Endodermal cell (in vitro differentiated cells): ENCODE measurements around the gene RGS21. TPM values are rescaled to one million over a fixed set of nuclear protein-coding genes. Genes with fewer than 3 reads are reported as not detected.

ENCODE experiments used
- DNase-seq: peaks from one replicate; pipeline ENCODE4 v3.0.0-alpha.2; 2017
- H3K27ac ChIP-seq: 2 replicates; pipeline ENCODE4 v1.5.1; 2013; ENCODE audit warnings: mild to moderate bottlenecking, low read depth, low read length, moderate library complexity
- H3K27me3 ChIP-seq: 2 replicates; pipeline ENCODE4 v1.6.1; 2013; ENCODE audit warnings: mild to moderate bottlenecking, low read length, moderate library complexity; ENCODE audit not compliant: insufficient read depth, control insufficient read depth, poor library complexity, severe bottlenecking
- H3K36me3 ChIP-seq: 2 replicates; pipeline ENCODE4 v1.7.0; 2013; ENCODE audit warnings: mild to moderate bottlenecking, low read length, moderate library complexity; ENCODE audit not compliant: control insufficient read depth, insufficient read depth
- H3K4me1 ChIP-seq: one replicate; pipeline ENCODE4 v1.7.0; 2013; ENCODE audit warnings: low read length; ENCODE audit not compliant: control insufficient read depth, insufficient read depth
- H3K4me3 ChIP-seq: 2 replicates; pipeline ENCODE4 v1.5.1; 2013; ENCODE audit warnings: mild to moderate bottlenecking, low read length, moderate library complexity
- H3K9ac ChIP-seq: 2 replicates; pipeline ENCODE4 v1.6.1; 2013; ENCODE audit warnings: mild to moderate bottlenecking, low read length, moderate library complexity; ENCODE audit not compliant: poor library complexity, severe bottlenecking; ENCODE audit errors: extremely low read depth
- H3K9me3 ChIP-seq: 2 replicates; pipeline ENCODE4 v1.6.1; 2013; ENCODE audit warnings: mild to moderate bottlenecking, low read length, moderate library complexity; ENCODE audit not compliant: control insufficient read depth
- H3K27ac Mint-ChIP-seq: 2 replicates; pipeline ENCODE4 v1.8.0; 2020; ENCODE audit warnings: mixed read lengths
- H3K27me3 Mint-ChIP-seq: 2 replicates; pipeline ENCODE4 v1.8.0; 2021; ENCODE audit warnings: mild to moderate bottlenecking, mixed read lengths; ENCODE audit not compliant: insufficient read depth
- H3K36me3 Mint-ChIP-seq: 2 replicates; pipeline ENCODE4 v1.8.0; 2020; ENCODE audit warnings: low read depth, mixed read lengths
- H3K4me1 Mint-ChIP-seq: 2 replicates; pipeline ENCODE4 v1.8.0; 2020; ENCODE audit warnings: mixed read lengths
- H3K4me3 Mint-ChIP-seq: 2 replicates; pipeline ENCODE4 v1.8.0; 2020; ENCODE audit warnings: mild to moderate bottlenecking, moderate library complexity, mixed read lengths
- H3K9me3 Mint-ChIP-seq: 2 replicates; pipeline ENCODE4 v1.8.0; 2020; ENCODE audit warnings: mild to moderate bottlenecking, mixed read lengths
- WGBS, 2 experiments: methylation state at CpG; one replicate each; pipeline versions ENCODE4 v1.1.5 to v1.1.7; 2013; ENCODE audit warnings: missing lambda C conversion rate in 2 of 2, mixed read lengths in 1 of 2; ENCODE audit not compliant: insufficient coverage in 1 of 2, insufficient read length in 1 of 2; 5-methylcytosine and 5-hydroxymethylcytosine counted together
- total RNA-seq, 2 donors: library from RNA; stranded (reverse); fragmentation: NEBNext Ultra II Directional in 1 of 2; extraction: Animal tissue kit (Norgen Biotek cat#: 25700) in 1 of 2; gene quantifications; 2 replicates in 1 of 2; 3 replicates in 1 of 2; pipeline ENCODE4 v1.2.1, GENCODE V29; 2021
- TF ChIP-seq, protein P1 (sequence below): fragments of 200-600 bp; sonication (generic); conservative IDR thresholded peaks from 2 replicates; pipeline ENCODE4 v1.5.0; 2021; ENCODE audit warnings: antibody characterized with exemption, mild to moderate bottlenecking

Gene RGS21
- total RNA-seq, 2 donors from 2014 or later = not detected

DNA sequence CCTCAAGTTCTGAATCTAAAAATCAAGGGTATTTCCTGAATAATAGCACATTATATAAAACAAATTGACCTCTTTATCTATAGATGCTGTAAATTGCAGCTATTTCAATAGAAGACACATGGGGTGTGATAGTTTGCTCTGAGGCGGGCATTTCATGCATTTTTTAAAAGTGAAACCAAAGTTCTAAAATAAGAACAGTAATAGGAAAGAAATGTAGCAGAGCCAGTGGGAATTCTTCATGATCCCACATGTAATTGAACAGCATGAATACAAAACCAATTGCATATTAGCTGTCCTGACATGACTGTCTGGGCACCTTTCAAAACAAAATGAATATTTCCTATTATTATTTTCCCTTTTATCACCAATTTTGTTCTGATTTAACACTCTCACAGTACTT, 85.0 kb downstream of the RGS21 start:
- no peak for DNase-seq
- H3K9me3 ChIP-seq = peaks cover 10% of the 10 kb centered on the region
- no peak overlapping the region for H3K27ac ChIP-seq
- Mint-ChIP-seq H3K4me3 (no peak overlapping the region), H3K4me1 (peaks cover 6% of the 10 kb centered on the region), H3K36me3 (no peaks in the 10 kb centered on the region), H3K27ac (no peak overlapping the region), H3K27me3 (no peaks in the 10 kb centered on the region), H3K9me3 (no peaks in the 10 kb centered on the region)
- no peaks in the 10 kb centered on the region for H3K36me3 ChIP-seq
- TF ChIP-seq, protein P1, sequence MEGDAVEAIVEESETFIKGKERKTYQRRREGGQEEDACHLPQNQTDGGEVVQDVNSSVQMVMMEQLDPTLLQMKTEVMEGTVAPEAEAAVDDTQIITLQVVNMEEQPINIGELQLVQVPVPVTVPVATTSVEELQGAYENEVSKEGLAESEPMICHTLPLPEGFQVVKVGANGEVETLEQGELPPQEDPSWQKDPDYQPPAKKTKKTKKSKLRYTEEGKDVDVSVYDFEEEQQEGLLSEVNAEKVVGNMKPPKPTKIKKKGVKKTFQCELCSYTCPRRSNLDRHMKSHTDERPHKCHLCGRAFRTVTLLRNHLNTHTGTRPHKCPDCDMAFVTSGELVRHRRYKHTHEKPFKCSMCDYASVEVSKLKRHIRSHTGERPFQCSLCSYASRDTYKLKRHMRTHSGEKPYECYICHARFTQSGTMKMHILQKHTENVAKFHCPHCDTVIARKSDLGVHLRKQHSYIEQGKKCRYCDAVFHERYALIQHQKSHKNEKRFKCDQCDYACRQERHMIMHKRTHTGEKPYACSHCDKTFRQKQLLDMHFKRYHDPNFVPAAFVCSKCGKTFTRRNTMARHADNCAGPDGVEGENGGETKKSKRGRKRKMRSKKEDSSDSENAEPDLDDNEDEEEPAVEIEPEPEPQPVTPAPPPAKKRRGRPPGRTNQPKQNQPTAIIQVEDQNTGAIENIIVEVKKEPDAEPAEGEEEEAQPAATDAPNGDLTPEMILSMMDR = no peak
- no peaks in the 10 kb centered on the region for H3K27me3 ChIP-seq
- 83 to 94% methylated on average over 1 of the region's 1 CpG for WGBS, 2 experiments
- H3K4me1 ChIP-seq = peaks cover 8% of the 10 kb centered on the region
- no peak overlapping the region for H3K4me3 ChIP-seq
- H3K9ac ChIP-seq = no peak overlapping the region

DNA sequence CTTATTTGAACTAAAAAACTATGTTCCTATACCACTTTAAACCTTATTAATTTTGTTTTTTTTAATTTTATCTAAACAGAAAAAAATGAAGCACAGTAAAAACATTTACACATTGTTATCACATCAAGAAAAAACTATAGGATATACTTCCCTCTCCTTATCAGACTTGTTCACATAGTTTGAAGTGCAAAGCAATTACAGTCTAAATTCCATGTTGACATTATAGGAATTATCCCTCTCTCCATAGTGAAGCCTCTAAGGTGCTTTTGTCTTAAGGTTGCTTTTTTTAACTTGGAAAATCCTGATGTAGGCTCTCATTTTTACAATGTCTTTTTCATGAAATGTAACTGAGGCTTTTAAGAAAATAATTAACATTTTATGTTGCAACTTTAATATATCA, 85.8 kb downstream of the RGS21 start:
- Histone ChIP-seq H3K27ac (no peak overlapping the region), H3K9me3 (peaks cover 10% of the 10 kb centered on the region), H3K4me3 (no peak overlapping the region), H3K36me3 (no peaks in the 10 kb centered on the region), H3K9ac (no peak overlapping the region), H3K4me1 (peaks cover 8% of the 10 kb centered on the region), H3K27me3 (no peaks in the 10 kb centered on the region)
- peaks cover 6% of the 10 kb centered on the region for H3K4me1 Mint-ChIP-seq
- TF ChIP-seq, protein P1 = no peak
- H3K27me3 Mint-ChIP-seq = no peaks in the 10 kb centered on the region
- no peak overlapping the region for H3K4me3 Mint-ChIP-seq
- no peaks in the 10 kb centered on the region for H3K9me3 Mint-ChIP-seq
- DNase-seq = no peak
- no peaks in the 10 kb centered on the region for H3K36me3 Mint-ChIP-seq
- no peak overlapping the region for H3K27ac Mint-ChIP-seq

DNA sequence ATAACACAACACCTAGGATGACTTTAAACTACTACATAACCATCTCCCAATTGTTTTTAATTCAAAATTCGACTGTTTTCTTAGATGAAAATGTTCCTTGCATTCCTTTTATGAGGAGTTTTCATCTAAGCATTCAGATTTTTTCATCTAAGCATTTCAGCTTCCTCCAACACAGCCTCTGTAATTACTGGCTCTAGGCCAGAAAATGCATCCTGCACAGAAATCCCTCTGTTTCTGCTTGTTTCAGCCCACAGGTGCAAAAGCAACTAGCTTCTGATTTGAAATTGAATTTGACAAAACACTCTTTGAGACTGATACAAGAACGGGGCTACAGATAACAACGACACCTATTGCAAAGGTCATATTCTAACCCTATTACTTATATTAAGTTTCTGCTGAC, 90.4 kb downstream of the RGS21 start:
- H3K27ac Mint-ChIP-seq = no peak overlapping the region
- H3K27me3 Mint-ChIP-seq = no peaks in the 10 kb centered on the region
- H3K9me3 Mint-ChIP-seq = no peaks in the 10 kb centered on the region
- H3K36me3 Mint-ChIP-seq = no peaks in the 10 kb centered on the region
- 40 to 84% methylated on average over 1 to 3 of the region's 3 CpGs for WGBS, 2 experiments
- TF ChIP-seq, protein P1 = no peak
- peaks cover 1% of the 10 kb centered on the region for H3K4me1 Mint-ChIP-seq
- H3K4me3 Mint-ChIP-seq = no peak overlapping the region
- Histone ChIP-seq H3K27me3 (no peaks in the 10 kb centered on the region), H3K9me3 (no peaks in the 10 kb centered on the region), H3K4me3 (no peak overlapping the region), H3K9ac (no peak overlapping the region), H3K27ac (no peak overlapping the region), H3K36me3 (no peaks in the 10 kb centered on the region), H3K4me1 (peaks cover 4% of the 10 kb centered on the region)
- DNase-seq = no peak

Other genes starting within 250 kb of the RGS21 start
- not detected for gene RGS18, start 158.5 kb upstream of the RGS21 start, total RNA-seq